Liver (tissue), 9 donors: ENCODE results near the gene GRK3. TPM values are rescaled to one million over a fixed set of nuclear protein-coding genes. Genes with fewer than 3 reads are reported as not detected.
"Not testable (repeated sequence)": the region's sequence is repeated elsewhere in the genome, so short reads cannot be mapped to it uniquely, and the experiment has no call there.

ENCODE experiments used
- DNase-seq: peaks from one replicate; pipeline ENCODE4 v3.0.0-alpha.2; 2017; ENCODE audit warnings: low spot score
- H3K27ac ChIP-seq, 2 donors: one replicate each; pipeline ENCODE4 v1.7.0; 2013; ENCODE audit warnings: inconsistent platforms in 2 of 2, low read length in 2 of 2, control low read depth in 1 of 2, low read depth in 1 of 2, mild to moderate bottlenecking in 1 of 2
- H3K27me3 ChIP-seq, 4 donors: one replicate each; pipeline versions ENCODE4 v1.6.1 to v1.7.0; 2013; ENCODE audit warnings: low read length in 3 of 4, inconsistent platforms in 1 of 4, mild to moderate bottlenecking in 1 of 4, moderate library complexity in 1 of 4; ENCODE audit not compliant: control insufficient read depth in 4 of 4, insufficient read depth in 4 of 4
- H3K36me3 ChIP-seq, 4 donors: one replicate each; pipeline versions ENCODE4 v1.6.1 to v1.7.0; 2013; ENCODE audit warnings: low read length in 3 of 4, mild to moderate bottlenecking in 3 of 4, low read depth in 1 of 4, moderate library complexity in 1 of 4; ENCODE audit not compliant: control insufficient read depth in 4 of 4, insufficient read depth in 3 of 4
- H3K4me1 ChIP-seq, 4 donors: one replicate each; pipeline versions ENCODE4 v1.6.1 to v1.7.0; 2013; ENCODE audit warnings: low read length in 3 of 4, mild to moderate bottlenecking in 3 of 4, moderate library complexity in 1 of 4; ENCODE audit not compliant: control insufficient read depth in 4 of 4, insufficient read depth in 4 of 4
- H3K4me3 ChIP-seq, 3 donors: one replicate each; pipeline versions ENCODE4 v1.6.1 to v1.7.0; 2013; ENCODE audit warnings: low read length in 3 of 3, control low read depth in 1 of 3, low read depth in 1 of 3, mild to moderate bottlenecking in 1 of 3
- H3K9ac ChIP-seq, 2 donors: one replicate each; pipeline ENCODE4 v1.7.0; 2013; ENCODE audit warnings: low read length in 2 of 2, mild to moderate bottlenecking in 2 of 2, moderate library complexity in 2 of 2, control low read depth in 1 of 2, low read depth in 1 of 2
- H3K9me3 ChIP-seq, 4 donors: one replicate each; pipeline versions ENCODE4 v1.6.1 to v1.7.0; 2013; ENCODE audit warnings: low read length in 3 of 4; ENCODE audit not compliant: control insufficient read depth in 4 of 4
- EGR1 ChIP-seq, 2 donors: IDR thresholded peaks; 2 replicates each; pipeline ENCODE4 v1.6.1; 2016 to 2018; ENCODE audit warnings: antibody characterized with exemption in 2 of 2, low read depth in 2 of 2
- FOXA1 ChIP-seq: IDR thresholded peaks from 2 replicates; pipeline ENCODE4 v1.6.1; 2016; ENCODE audit warnings: antibody characterized with exemption
- FOXA2 ChIP-seq: IDR thresholded peaks from 2 replicates; pipeline ENCODE4 v1.6.1; 2016; ENCODE audit warnings: antibody characterized with exemption
- HNF4A ChIP-seq, 2 donors: conservative IDR thresholded peaks; 2 replicates each; pipeline ENCODE4 v1.6.1; 2016; ENCODE audit warnings: antibody characterized with exemption in 2 of 2, mild to moderate bottlenecking in 2 of 2
- HNF4G ChIP-seq: IDR thresholded peaks from 2 replicates; pipeline ENCODE4 v1.6.1; 2016; ENCODE audit warnings: antibody characterized with exemption
- JUND ChIP-seq, 2 donors: IDR thresholded peaks; 2 replicates each; pipeline ENCODE4 v1.6.1; 2016; ENCODE audit warnings: antibody characterized with exemption in 2 of 2
- RAD21 ChIP-seq, 2 donors: IDR thresholded peaks; 2 replicates each; pipeline ENCODE4 v1.6.1; 2016; ENCODE audit warnings: antibody characterized with exemption in 2 of 2, mild to moderate bottlenecking in 2 of 2
- RXRA ChIP-seq, 2 donors: IDR thresholded peaks; 2 replicates each; pipeline ENCODE4 v1.6.1; 2017 to 2018; ENCODE audit warnings: antibody characterized with exemption in 2 of 2, mild to moderate bottlenecking in 1 of 2
- WGBS: extraction: QIAGEN DNeasy Blood & Tissue Kit; methylation state at CpG from one replicate; pipeline ENCODE4 v1.1.7; 2013; 5-methylcytosine and 5-hydroxymethylcytosine counted together
- polyA plus RNA-seq, 2 donors: library from polyadenylated mRNA; stranded (reverse) in 1 of 2; unstranded in 1 of 2; fragments of 200-250 nt in 1 of 2; fragments of >200 nt in 1 of 2; fragmentation: Nextera tagmentation in 1 of 2; extraction: Ambion mirVana in 1 of 2; gene quantifications; one replicate each; pipeline versions ENCODE4 v1.2.1 to v1.2.3, GENCODE V29; 2013 to 2015
- total RNA-seq, 2 donors: library from RNA; depleted of rRNA; stranded (reverse); fragments of >200 nt; gene quantifications; one replicate each; pipeline ENCODE4 v1.2.3, GENCODE V29; 2014
- TF ChIP-seq, protein P1 (sequence below): fragments of 150-350 bp; IDR thresholded peaks from 2 replicates; pipeline ENCODE4 v1.5.1; 2017; ENCODE audit warnings: improper control_type of control experiment, low read depth, low read length; ENCODE audit not compliant: missing input control
- TF ChIP-seq, protein P2 (sequence below): IDR thresholded peaks from 2 replicates; pipeline ENCODE4 v1.6.1; 2016; ENCODE audit warnings: antibody characterized with exemption
- donor health status: healthy.
- donor health status: healthy.
- donor health status: healthy.
- donor health status: healthy.
- donor health status: healthy.

The GRK3 gene
- total and polyA plus RNA-seq, 4 donors: 0.79 to 6.5 (median 2.4) TPM

DNA sequence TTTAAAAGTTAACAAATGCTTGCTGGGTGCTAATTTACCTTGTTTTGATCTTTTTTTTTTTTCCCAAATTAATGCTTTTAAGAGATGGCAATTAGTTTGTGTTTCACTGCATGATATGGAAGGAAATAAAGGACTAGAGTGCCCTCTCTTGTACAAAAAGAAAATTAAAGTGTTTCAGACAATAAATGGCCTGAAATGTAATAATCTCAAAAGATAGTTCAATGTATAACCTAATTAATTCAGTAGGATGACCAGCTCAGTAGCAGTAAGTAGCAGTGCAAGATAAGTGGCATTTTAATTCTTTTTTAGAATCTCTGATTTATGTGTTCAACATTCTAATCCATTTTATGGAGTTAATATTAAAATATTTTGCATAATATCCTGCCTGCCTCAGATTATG, 137.6 kb downstream of the GRK3 start:
- H3K4me3 ChIP-seq: no peak overlapping the region
- TF ChIP-seq, protein P1, sequence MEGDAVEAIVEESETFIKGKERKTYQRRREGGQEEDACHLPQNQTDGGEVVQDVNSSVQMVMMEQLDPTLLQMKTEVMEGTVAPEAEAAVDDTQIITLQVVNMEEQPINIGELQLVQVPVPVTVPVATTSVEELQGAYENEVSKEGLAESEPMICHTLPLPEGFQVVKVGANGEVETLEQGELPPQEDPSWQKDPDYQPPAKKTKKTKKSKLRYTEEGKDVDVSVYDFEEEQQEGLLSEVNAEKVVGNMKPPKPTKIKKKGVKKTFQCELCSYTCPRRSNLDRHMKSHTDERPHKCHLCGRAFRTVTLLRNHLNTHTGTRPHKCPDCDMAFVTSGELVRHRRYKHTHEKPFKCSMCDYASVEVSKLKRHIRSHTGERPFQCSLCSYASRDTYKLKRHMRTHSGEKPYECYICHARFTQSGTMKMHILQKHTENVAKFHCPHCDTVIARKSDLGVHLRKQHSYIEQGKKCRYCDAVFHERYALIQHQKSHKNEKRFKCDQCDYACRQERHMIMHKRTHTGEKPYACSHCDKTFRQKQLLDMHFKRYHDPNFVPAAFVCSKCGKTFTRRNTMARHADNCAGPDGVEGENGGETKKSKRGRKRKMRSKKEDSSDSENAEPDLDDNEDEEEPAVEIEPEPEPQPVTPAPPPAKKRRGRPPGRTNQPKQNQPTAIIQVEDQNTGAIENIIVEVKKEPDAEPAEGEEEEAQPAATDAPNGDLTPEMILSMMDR: peak; percentile 47
- peak; percentile 82 to 86 for TF ChIP-seq RAD21 (IDR thresholded peaks at IDR 0.05)
- TF ChIP-seq JUND (IDR thresholded peaks at IDR 0.05): no peak
- H3K9ac ChIP-seq: no peak overlapping the region
- H3K4me1 ChIP-seq: no peaks in the 10 kb centered on the region
- DNase-seq: no peak
- H3K27me3 ChIP-seq: no peaks in the 10 kb centered on the region
- H3K36me3 ChIP-seq: no peaks in the 10 kb centered on the region
- no peak overlapping the region for H3K27ac ChIP-seq
- H3K9me3 ChIP-seq: no peaks in the 10 kb centered on the region

DNA sequence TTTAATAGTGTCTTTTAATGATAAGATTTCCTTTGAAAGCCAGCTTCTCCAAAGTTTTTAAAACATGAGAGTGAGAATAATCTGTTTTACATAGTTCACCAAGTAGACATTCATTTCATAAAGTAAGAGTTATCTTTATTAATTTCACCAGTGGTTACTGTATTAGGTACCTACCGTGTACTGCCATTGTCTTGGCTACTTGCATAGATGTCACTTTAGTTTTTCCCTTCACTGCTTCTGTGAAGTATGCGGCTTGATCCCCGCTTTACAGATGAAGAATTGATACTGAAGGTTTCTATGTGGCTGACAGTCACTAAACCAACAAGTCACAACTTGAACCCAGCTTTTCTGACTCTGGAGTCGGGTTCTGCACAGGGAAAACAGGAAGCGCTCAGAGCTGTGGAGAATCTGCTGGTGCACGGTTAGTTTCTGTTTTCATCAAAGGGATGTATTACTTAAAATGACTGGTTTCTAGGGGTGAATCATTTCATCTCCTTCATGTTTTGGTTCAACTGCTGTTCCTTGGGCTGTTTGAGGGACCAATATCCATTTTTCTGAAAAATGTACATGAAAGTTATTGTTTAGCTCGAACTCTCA, 138.2 kb downstream of the GRK3 start:
- H3K27ac ChIP-seq: no peak overlapping the region
- TF ChIP-seq EGR1 (IDR thresholded peaks at IDR 0.05; ENCODE audit: low read depth in 2 of 2): no peak
- no peaks in the 10 kb centered on the region for H3K9me3 ChIP-seq
- DNase-seq: no peak
- H3K4me1 ChIP-seq: no peaks in the 10 kb centered on the region
- H3K9ac ChIP-seq: no peak overlapping the region
- H3K36me3 ChIP-seq: no peaks in the 10 kb centered on the region
- H3K27me3 ChIP-seq: no peaks in the 10 kb centered on the region
- H3K4me3 ChIP-seq: no peak overlapping the region
- WGBS: 85% methylated on average over 7 of the region's 7 CpGs

DNA sequence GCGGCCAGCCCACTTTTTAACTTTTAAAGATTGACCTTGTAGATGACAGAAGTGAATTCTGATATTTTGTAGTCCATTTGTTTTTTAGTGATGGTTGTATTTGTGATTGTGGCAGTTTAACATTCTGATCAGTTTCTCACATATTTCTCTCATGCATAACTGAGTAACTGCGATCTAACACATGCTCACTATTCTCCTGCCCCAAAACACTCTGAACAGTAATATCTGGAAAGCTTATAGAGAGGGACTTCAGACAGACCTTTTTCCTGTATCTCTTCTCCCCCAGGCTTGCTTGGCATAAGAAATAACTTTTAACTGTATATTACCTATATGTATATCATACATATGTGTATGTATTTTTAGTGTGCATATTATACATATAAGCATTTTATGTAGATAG, 140.2 kb downstream of the GRK3 start:
- H3K27me3 ChIP-seq: no peaks in the 10 kb centered on the region
- H3K4me3 ChIP-seq: no peak overlapping the region
- 95% methylated on average over 2 of the region's 2 CpGs for WGBS
- no peaks in the 10 kb centered on the region for H3K9me3 ChIP-seq
- TF ChIP-seq EGR1 (IDR thresholded peaks at IDR 0.05; ENCODE audit: low read depth in 2 of 2) (no peak), HNF4G (no peak), FOXA2 (no peak), RXRA (IDR thresholded peaks at IDR 0.05) (no peak), HNF4A (conservative IDR thresholded peaks at IDR 0.05) (no peak)
- TF ChIP-seq, protein P2, sequence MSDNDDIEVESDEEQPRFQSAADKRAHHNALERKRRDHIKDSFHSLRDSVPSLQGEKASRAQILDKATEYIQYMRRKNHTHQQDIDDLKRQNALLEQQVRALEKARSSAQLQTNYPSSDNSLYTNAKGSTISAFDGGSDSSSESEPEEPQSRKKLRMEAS: no peak
- TF ChIP-seq, protein P1: no peak
- no peak overlapping the region for H3K27ac ChIP-seq
- H3K36me3 ChIP-seq: no peaks in the 10 kb centered on the region
- no peak for DNase-seq
- no peak overlapping the region for H3K9ac ChIP-seq
- no peaks in the 10 kb centered on the region for H3K4me1 ChIP-seq

DNA sequence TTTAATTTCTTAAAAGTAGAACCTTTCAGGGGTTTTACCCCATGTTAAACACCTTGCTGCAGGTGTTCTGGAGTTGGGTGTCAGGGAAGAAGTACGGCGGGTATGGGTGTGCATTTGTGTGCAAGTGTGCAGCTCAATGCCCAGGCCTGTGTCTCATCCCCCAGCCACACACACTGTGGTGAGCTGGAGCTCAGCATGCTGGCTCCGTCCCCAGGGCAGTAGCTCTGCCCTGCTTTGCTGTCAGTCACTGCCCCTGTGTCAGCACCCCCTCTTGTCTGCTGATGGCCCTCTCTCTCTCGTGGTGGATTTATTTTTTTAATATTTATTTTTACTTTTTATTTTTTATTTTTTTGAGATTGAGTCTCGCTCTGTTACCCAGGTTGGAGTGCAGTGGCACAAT, 141.7 kb downstream of the GRK3 start:
- Histone ChIP-seq H3K9ac (no peak overlapping the region), H3K27me3 (no peaks in the 10 kb centered on the region), H3K27ac (no peak overlapping the region), H3K9me3 (no peaks in the 10 kb centered on the region), H3K4me3 (no peak overlapping the region), H3K36me3 (no peaks in the 10 kb centered on the region), H3K4me1 (no peaks in the 10 kb centered on the region)
- WGBS: 92% methylated on average over 5 of the region's 5 CpGs
- TF ChIP-seq RXRA (IDR thresholded peaks at IDR 0.05): no peak
- no peak for TF ChIP-seq FOXA1
- TF ChIP-seq, protein P2: no peak
- no peak for DNase-seq

DNA sequence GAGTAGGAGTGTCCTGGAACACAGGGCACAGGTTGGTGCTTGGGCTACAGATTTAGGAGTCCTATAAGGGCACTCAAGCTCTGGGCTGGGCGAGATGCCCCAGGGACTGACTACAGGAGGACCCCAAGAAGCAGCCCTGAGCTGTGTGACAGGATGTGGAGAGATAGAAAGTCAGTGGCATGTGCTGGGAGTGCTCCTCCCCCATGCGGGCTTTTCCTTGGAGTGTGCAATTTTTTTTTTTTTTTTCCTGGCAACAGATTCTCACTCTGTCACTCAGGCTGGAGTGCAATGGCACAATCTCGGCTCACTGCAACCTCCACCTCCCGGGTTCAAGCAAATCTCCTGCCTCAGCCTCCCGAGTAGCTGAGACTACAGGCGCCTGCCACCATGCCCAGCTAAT, 144.0 kb downstream of the GRK3 start:
- not testable (repeated sequence) for H3K4me1 ChIP-seq, H3K27me3 ChIP-seq, H3K9ac ChIP-seq, H3K27ac ChIP-seq, H3K9me3 ChIP-seq, DNase-seq, H3K36me3 ChIP-seq, H3K4me3 ChIP-seq
- WGBS: 89% methylated on average over 6 of the region's 6 CpGs
